ENCODE results near the gene FREM2.

The FREM2 gene

DNA sequence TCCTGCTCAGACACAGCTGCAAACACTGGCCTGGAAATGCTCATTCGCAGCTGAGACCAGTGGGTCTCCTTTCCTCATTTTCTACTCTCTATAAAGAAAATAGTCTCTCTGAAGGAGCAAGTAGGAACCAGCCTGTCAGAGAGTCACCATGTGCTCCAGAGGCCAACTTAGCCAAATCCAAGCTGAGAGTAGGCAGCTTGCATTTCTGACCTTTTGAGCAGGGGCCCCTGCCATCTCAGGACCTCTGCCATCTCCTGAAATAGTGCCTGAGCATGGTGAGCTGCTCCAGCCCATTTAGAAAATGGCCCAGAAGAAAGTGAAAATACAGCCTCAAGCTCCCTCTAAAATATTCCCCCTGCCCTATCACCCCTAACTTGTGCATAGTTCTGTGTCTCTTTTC is 208.2 kb downstream of the FREM2 start:
- no peak for TF ChIP-seq CTCF (IDR thresholded peaks at IDR 0.05; ENCODE audit: insufficient read depth, low read depth, low read length, missing control alignments)
- H3K4me3 ChIP-seq (ENCODE audit: low read length) = no peak overlapping the region
- no peak for DNase-seq (ENCODE audit: low read depth)

GRCh38 chr13:38897521-38897920 is 210.6 kb downstream of the FREM2 start:
- no peak overlapping the region for H3K4me3 ChIP-seq (ENCODE audit: low read length)
- no peak for DNase-seq (ENCODE audit: low read depth)
- no peak for TF ChIP-seq CTCF (IDR thresholded peaks at IDR 0.05; ENCODE audit: insufficient read depth, low read depth, low read length, missing control alignments)

DNA sequence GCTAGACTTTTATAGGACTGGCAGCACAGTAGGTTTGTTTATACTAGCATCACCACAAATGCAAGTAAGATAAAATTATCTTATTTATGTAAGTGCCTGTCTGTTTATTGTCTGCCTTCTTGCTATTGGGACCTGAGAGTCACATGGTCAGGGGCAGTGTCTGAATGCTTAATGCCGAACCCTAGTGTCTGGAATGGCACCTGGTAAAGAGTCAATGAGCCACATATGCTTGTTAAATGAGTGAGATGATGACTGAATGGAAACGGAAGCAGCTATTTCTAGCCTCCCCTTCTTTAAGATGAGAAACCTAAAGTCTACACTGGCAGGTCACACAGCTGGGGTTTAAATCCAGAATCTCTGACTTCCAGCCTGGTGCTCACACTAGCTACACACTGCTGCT is 211.6 kb downstream of the FREM2 start:
- TF ChIP-seq CTCF (IDR thresholded peaks at IDR 0.05; ENCODE audit: insufficient read depth, low read depth, low read length, missing control alignments) = no peak
- H3K4me3 ChIP-seq (ENCODE audit: low read length) = no peak overlapping the region
- DNase-seq (ENCODE audit: low read depth) = no peak

- H3K4me3 ChIP-seq (ENCODE audit: low read length) = no peak overlapping the region
- no peak for DNase-seq (ENCODE audit: low read depth)
- no peak for TF ChIP-seq CTCF (IDR thresholded peaks at IDR 0.05; ENCODE audit: insufficient read depth, low read depth, low read length, missing control alignments)
Measured at GRCh38 chr13:38899571-38899970, 212.7 kb downstream of the FREM2 start.

GRCh38 chr13:38900188-38900587 is 213.3 kb downstream of the FREM2 start:
- no peak for TF ChIP-seq CTCF (IDR thresholded peaks at IDR 0.05; ENCODE audit: insufficient read depth, low read depth, low read length, missing control alignments)
- DNase-seq (ENCODE audit: low read depth) = no peak
- no peak overlapping the region for H3K4me3 ChIP-seq (ENCODE audit: low read length)

GRCh38 chr13:38902551-38902950 is 215.7 kb downstream of the FREM2 start:
- H3K4me3 ChIP-seq (ENCODE audit: low read length) = no peak overlapping the region
- TF ChIP-seq CTCF (IDR thresholded peaks at IDR 0.05; ENCODE audit: insufficient read depth, low read depth, low read length, missing control alignments) = no peak
- peak; percentile 73 for DNase-seq (ENCODE audit: low read depth)

DNA sequence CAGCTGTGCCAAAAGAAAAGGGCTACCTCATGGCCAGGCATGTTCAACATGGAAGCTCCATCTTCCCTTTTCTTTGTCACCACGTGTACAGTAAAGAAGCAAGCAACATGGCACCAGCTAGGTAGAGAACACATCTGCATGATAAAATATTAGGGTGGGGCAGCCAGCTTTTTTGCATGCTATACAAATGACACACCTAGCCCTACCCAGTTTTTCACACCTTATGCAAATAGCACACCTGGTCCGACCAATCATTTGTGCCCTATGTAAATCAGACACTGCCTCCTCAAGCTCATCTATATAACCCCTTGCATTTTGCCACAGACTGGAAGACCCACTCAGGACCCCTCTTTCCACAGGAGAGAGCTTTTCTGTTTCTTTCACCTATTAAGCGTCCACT is 218.2 kb downstream of the FREM2 start:
- H3K4me3 ChIP-seq (ENCODE audit: low read length) = no peak overlapping the region
- no peak for TF ChIP-seq CTCF (IDR thresholded peaks at IDR 0.05; ENCODE audit: insufficient read depth, low read depth, low read length, missing control alignments)
- DNase-seq (ENCODE audit: low read depth) = peak; percentile 66

All from epithelial cell of esophagus (primary cell).